GM19099 (cell line): ENCODE data around the gene PTPN13.

Experiments used
- POLR2A ChIP-seq: IDR thresholded peaks from 3 replicates; pipeline ENCODE4 v1.6.1; 2011; ENCODE audit warnings: low read depth; ENCODE audit not compliant: insufficient read length; ENCODE audit errors: extremely low read depth

PTPN13 gene, protein sequence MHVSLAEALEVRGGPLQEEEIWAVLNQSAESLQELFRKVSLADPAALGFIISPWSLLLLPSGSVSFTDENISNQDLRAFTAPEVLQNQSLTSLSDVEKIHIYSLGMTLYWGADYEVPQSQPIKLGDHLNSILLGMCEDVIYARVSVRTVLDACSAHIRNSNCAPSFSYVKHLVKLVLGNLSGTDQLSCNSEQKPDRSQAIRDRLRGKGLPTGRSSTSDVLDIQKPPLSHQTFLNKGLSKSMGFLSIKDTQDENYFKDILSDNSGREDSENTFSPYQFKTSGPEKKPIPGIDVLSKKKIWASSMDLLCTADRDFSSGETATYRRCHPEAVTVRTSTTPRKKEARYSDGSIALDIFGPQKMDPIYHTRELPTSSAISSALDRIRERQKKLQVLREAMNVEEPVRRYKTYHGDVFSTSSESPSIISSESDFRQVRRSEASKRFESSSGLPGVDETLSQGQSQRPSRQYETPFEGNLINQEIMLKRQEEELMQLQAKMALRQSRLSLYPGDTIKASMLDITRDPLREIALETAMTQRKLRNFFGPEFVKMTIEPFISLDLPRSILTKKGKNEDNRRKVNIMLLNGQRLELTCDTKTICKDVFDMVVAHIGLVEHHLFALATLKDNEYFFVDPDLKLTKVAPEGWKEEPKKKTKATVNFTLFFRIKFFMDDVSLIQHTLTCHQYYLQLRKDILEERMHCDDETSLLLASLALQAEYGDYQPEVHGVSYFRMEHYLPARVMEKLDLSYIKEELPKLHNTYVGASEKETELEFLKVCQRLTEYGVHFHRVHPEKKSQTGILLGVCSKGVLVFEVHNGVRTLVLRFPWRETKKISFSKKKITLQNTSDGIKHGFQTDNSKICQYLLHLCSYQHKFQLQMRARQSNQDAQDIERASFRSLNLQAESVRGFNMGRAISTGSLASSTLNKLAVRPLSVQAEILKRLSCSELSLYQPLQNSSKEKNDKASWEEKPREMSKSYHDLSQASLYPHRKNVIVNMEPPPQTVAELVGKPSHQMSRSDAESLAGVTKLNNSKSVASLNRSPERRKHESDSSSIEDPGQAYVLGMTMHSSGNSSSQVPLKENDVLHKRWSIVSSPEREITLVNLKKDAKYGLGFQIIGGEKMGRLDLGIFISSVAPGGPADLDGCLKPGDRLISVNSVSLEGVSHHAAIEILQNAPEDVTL (N-terminal part only)

DNA sequence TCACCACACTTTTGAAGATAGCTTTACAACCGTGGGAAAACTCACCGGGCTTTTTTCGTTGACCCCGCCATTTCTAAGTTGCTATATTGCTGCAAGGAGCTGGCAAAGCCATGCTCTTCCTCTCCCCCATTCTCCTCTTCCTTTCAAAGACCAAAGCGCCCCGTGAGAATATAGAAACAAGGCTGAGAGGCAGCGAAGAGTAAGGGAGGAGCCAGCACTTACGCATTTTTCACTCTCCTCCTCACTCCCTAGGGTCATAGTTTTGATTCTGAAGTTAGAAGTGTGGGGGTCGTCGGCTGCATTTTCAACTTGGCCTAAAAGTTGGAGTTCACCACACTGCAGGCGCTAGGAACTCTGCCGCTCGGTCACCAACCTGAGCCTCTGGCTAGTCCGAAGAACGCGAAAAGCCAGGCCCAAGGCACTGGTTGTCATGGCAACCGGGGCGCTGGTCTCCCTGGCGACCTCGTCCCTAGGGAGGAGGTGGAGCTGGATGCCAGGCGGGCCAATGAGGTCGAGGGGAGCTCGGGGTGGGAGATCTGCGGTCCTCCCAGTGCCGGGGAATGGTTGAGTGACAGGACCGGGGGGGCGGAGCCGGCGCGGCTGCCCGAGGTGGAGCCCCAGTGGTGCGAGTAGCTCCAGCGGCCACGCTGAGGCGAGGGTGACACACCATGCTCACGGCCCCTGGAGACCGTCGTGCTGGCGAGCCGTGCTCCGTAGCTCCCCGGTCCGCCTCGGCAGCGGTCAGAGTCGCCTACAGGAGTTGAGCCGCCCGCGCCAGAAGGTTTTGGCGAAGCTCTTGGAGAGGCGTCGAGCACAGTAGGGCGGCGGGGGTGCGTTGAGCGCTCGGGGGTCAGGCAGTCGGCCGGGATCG lies at the start of gene PTPN13:
TSS of gene PTPN13 (plus strand) at position 628 of the 871 bp plus-strand sequence. CDS start 40,942 bp downstream, outside the sequence.
- peak; percentile 59 for TF ChIP-seq POLR2A

DNA sequence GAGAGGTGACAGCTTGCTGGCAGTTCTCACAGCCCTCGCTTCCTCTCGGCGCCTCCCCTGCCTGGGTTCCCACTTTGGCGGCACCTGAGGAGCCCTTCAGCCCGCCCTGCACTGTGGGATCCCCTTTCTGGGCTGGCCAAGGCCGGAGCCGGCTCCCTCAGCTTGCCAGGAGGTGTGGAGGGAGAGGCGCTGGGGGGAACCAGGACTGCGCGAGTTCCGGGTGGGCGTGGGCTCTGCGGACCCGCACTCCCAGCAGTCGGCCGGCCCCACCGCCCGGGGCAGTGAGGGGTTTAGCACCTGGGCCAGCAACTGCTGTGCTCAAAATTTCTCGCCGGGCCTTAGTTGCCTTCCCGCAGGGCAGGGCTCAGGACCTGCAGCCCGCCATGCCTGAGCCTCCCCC lies 47.0 kb upstream of the PTPN13 start:
- TF ChIP-seq POLR2A: no peak

DNA sequence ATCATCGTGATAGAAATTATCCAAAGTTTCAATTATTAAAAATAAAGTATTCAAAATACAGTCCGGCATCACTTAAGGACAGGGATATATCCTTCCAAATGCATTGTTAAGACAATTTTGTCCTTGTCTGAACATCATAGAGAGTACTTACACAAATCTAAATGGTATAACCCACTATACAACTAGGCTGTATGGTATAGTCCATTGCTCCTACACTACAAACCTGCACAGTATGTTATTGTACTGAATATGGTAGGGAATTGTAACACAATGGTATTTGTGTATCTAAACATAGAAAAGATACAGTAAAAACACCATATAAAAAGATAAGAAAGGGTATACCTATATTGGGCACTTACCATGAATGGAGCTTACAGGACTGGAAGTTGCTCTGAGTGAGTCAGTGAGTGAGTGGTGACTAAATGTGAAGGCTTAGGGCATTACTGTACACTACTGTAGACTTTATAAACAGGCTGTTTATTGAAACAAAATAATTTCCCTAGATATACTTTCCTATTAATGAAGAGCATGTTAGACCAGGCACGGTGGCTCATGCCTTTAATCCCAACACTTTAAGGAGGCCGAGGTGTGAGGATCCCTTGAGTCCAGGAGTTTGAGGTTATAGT lies 44.8 kb upstream of the PTPN13 start:
- no peak for TF ChIP-seq POLR2A

DNA sequence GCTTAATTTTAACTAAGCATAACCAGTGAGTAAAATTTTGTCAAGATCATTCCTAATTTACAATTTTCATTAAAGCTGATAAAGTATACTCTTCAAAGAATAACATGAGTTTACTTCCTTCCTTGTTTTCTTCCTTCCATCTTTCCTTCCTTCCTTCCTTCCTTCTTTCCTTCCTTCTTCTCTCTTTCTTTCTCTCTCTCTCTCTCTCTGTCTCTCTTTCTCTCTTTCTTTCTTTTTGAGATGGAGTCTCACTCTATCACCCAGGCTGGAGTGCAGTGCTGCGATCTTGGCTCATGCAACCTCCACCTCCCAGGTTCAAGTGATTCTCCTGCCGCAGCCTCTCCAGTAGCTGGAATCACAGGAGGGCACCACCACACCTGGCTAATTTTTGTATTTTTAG lies 42.7 kb upstream of the PTPN13 start:
- TF ChIP-seq POLR2A: no peak

DNA sequence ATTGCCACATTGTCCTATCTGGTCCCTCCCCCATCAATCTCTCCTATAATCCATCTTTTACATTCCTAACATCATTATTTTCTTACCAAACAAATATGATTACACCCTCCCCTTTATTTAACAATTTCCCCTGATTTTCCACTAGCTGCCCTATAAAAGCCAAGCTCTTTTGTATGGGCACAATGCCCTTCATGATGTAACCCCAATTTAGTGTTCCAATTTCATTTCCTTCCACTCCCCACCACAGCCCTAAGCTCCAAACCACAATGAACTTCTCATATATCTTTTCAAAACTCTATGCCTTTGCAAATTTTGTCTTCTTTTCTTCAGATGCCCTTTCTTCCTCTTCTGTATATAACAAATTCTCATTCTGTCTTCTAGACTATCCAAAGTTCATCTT lies 39.5 kb upstream of the PTPN13 start:
- no peak for TF ChIP-seq POLR2A

DNA sequence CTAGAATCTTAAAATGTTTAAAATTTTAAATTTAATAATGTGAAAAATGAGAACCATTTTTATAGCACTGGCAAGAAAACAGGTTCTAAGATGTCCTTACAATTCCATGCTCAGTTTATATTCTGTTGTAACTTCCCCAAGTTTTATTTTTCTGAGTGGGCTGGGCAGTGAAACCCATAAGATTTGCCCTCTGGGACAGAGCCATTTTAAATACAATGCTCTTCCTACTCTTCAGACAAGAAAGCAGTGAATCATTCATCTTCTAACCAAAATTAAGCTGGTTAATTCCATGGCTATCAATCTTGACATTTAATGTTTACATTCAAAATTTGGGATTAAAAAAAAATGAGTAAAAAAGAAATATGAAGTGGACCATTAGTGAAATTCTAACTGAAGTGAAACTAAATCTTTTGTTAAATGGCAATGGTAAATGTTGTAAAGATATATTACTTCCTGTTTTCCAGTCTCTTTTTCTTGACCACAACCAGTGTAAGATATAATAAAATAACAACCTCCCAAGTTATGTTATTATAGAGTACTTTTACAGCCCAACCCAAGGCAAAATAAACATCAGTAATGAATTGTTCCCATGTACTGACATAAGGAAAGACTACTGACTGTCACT lies 37.2 kb upstream of the PTPN13 start:
- no peak for TF ChIP-seq POLR2A

DNA sequence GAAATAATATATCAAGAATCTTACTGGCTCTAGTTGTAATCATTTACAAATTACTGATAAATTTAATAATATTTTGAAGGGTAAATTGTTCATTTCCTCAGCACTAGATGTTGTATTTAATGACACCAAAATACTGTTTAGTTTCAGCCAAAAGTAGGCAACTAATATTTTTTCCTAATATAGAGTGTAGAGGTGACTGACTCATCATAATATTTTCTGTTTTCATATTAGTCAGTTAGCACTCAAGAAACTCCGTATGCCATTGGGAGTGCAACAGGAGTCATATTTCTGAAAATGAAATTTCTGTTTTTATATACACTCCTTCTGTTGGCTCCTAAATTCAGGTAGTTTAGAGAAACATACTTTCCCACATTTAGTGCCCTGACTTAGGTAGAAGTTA lies 36.6 kb upstream of the PTPN13 start:
- TF ChIP-seq POLR2A: no peak

DNA sequence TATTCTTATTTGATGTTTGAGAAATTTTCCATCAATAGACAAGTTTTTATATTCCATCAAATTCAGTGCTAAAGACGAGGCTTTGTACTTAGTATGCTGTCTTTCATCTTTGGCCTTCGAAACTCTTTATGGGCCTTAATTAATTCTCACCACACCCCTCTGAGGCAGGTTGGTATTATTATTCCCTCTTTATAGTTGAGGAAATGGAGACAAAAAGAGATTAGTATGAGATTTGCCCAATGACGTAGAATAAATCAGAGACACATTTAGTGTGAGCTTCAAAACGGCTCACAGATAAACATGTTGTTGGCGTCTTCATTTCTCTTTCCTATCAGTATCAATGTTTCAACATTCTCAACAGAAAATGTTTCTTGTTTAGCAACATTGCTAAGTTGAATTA lies 35.9 kb upstream of the PTPN13 start:
- no peak for TF ChIP-seq POLR2A

DNA sequence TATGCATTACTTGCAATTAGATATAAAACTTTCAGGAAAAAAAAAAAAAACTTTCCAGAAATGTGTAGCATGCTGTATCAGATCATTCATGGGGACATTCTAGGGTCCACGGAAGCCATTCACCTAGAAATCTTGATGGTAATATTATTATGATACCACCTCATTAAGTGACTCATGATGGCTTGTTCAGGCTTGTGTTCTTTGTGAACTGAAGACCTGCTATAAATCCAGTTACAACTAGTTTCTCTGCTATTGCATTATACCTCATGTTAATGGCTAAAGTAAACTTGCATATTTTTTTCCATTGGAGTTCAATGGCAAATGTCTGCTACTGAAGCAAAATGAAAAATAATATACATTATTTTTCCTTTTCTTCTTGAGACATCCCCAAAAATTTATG lies 35.3 kb upstream of the PTPN13 start:
- TF ChIP-seq POLR2A: no peak

DNA sequence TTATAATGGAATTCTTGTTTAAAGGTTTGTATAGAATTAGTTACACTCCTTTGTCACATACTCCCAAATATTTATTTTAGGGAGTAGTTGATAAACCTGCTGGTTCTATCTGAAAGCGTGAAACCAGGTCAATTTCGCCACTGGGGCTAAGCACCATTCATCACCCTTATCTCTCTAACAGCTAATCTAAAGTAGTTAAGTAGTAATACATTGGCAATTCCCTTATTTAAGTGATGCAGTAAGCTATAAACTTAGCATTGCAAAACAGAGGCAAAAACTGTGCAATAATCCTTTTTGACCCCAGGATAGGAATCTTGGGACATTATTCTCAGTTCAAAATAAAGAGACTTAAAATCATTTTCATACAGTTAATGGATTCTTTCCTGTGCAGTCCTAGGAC lies 33.7 kb upstream of the PTPN13 start:
- TF ChIP-seq POLR2A: no peak

DNA sequence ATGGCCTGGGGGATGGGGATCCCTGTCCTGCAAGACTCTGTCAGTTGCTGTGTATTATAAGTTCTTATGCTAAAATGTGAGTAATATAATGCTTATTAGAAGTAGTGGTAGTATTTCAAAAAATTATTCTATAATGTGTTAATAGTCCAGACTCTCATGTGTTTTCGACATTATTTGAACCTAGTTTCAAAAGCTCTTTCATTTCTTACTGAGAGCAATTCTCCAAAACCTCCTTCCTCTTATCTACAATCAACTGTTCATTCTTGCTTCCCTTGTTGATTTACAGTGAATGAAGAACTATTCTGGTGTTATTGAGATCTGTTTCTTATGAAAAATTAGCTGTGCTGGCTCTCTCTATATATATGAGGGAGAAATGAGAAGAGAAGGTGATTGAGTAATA lies 32.9 kb upstream of the PTPN13 start:
- no peak for TF ChIP-seq POLR2A

DNA sequence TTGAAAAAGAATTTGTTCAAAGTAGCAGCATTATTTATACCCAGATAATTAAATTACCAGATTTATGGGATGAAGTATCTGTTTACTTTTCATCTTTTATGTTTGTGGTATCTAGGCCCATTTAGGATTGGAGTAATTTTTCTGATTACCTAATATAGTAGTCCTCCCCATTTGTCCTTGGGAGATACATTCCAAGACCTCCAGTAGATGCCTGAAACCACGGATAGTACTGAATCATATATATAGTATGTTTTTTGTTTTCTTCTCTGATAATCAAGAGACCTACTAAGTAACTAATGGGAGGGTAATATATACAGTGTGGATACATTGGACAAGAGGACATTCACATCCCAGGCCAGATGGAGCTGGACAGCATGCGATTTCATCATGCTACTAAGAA lies 30.7 kb upstream of the PTPN13 start:
- TF ChIP-seq POLR2A: no peak

DNA sequence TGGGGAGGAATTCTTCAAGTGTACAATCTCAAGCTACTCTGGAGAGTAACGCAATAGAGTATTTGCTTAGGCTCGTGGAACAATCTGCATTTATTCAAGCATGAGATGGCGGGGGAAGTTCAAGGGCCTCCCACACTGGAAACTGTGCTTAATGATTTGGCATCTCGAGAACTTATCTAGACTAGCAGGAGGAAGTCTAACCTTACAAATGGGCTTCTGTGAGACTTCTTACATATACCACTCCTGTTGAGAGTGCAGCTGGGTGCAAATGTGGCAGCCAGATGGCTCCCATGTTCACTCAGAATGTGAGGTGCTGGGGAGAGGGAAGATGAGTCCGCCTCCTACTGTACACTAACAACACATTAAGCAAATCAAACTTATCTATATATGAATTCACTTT lies 29.3 kb upstream of the PTPN13 start:
- TF ChIP-seq POLR2A: no peak

DNA sequence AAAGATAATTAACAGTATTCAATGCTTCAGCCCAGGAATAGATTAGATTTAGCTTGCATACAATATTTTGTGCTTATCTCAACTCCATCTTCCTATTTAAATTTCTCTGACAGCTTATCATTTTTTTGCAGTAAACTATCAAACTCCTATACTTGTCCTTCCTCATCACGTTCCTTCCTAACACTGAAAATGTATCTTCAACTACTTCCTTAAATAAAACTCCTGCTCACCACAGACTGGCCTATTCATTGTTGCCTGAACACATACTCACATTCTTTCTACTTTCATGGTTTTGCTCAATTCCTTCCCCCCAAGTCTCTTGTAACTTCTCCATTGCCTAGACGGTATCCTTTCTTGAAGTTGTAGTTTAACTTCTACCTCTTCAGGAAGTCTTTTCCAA lies 28.5 kb upstream of the PTPN13 start:
- TF ChIP-seq POLR2A: no peak
